Duodenal mucosa (tissue), 2 donors: ENCODE measurements around the gene CDC7.

Experiments
- H3K27ac ChIP-seq: one replicate; pipeline ENCODE4 v1.7.0; 2013; ENCODE audit warnings: low read depth, low read length
- H3K27me3 ChIP-seq, 2 donors: one replicate each; pipeline ENCODE4 v1.7.0; 2013; ENCODE audit warnings: low read length in 2 of 2, control low read depth in 1 of 2; ENCODE audit not compliant: insufficient read depth in 2 of 2, control insufficient read depth in 1 of 2
- H3K36me3 ChIP-seq, 2 donors: one replicate each; pipeline ENCODE4 v1.7.0; 2013; ENCODE audit warnings: low read length in 2 of 2, control low read depth in 1 of 2; ENCODE audit not compliant: insufficient read depth in 2 of 2, control insufficient read depth in 1 of 2
- H3K4me1 ChIP-seq, 2 donors: one replicate each; pipeline ENCODE4 v1.7.0; 2013; ENCODE audit warnings: low read length in 2 of 2, control low read depth in 1 of 2; ENCODE audit not compliant: insufficient read depth in 2 of 2, control insufficient read depth in 1 of 2
- H3K4me3 ChIP-seq, 2 donors: one replicate each; pipeline ENCODE4 v1.7.0; 2013; ENCODE audit warnings: low read length in 2 of 2, low read depth in 1 of 2
- H3K9ac ChIP-seq, 2 donors: one replicate each; pipeline ENCODE4 v1.7.0; 2013; ENCODE audit warnings: low read length in 2 of 2, low read depth in 1 of 2
- H3K9me3 ChIP-seq, 2 donors: one replicate each; pipeline ENCODE4 v1.7.0; 2013; ENCODE audit warnings: low read length in 2 of 2, control low read depth in 1 of 2; ENCODE audit not compliant: control insufficient read depth in 1 of 2

Gene CDC7

GRCh38 chr1:91527781-91528180 lies 27.1 kb downstream of the CDC7 start:
- H3K4me3 ChIP-seq = no peak overlapping the region
- no peak overlapping the region for H3K27ac ChIP-seq
- H3K9ac ChIP-seq = no peak overlapping the region
- H3K4me1 ChIP-seq = peaks cover 0 to 5% of the 10 kb centered on the region in 2 donors
- no peaks in the 10 kb centered on the region for H3K36me3 ChIP-seq
- no peaks in the 10 kb centered on the region for H3K27me3 ChIP-seq
- H3K9me3 ChIP-seq = no peaks in the 10 kb centered on the region

GRCh38 chr1:91529856-91530255 lies 29.2 kb downstream of the CDC7 start:
- H3K9me3 ChIP-seq = no peaks in the 10 kb centered on the region
- H3K4me3 ChIP-seq = no peak overlapping the region
- no peaks in the 10 kb centered on the region for H3K36me3 ChIP-seq
- H3K27me3 ChIP-seq = no peaks in the 10 kb centered on the region
- no peak overlapping the region for H3K27ac ChIP-seq
- no peaks in the 10 kb centered on the region for H3K4me1 ChIP-seq
- H3K9ac ChIP-seq = no peak overlapping the region

- no peak overlapping the region for H3K4me3 ChIP-seq
- H3K27ac ChIP-seq = no peak overlapping the region
- no peaks in the 10 kb centered on the region for H3K9me3 ChIP-seq
- H3K36me3 ChIP-seq = no peaks in the 10 kb centered on the region
- H3K9ac ChIP-seq = no peak overlapping the region
- H3K27me3 ChIP-seq = no peaks in the 10 kb centered on the region
- H3K4me1 ChIP-seq = no peaks in the 10 kb centered on the region
These were observed 32.8 kb downstream of the CDC7 start for GRCh38 chr1:91533361-91534024.

GRCh38 chr1:91535441-91535840 lies 34.8 kb downstream of the CDC7 start:
- Histone ChIP-seq H3K36me3 (no peaks in the 10 kb centered on the region), H3K4me3 (no peak overlapping the region), H3K27ac (no peak overlapping the region), H3K9me3 (no peaks in the 10 kb centered on the region), H3K27me3 (no peaks in the 10 kb centered on the region), H3K4me1 (no peaks in the 10 kb centered on the region), H3K9ac (no peak overlapping the region)

GRCh38 chr1:91537281-91537986 lies 36.8 kb downstream of the CDC7 start:
- Histone ChIP-seq H3K27me3 (no peaks in the 10 kb centered on the region), H3K9ac (no peak overlapping the region), H3K27ac (no peak overlapping the region), H3K4me1 (no peaks in the 10 kb centered on the region), H3K4me3 (no peak overlapping the region), H3K9me3 (no peaks in the 10 kb centered on the region), H3K36me3 (no peaks in the 10 kb centered on the region)

- Histone ChIP-seq H3K9me3 (no peaks in the 10 kb centered on the region), H3K4me1 (no peaks in the 10 kb centered on the region), H3K4me3 (no peak overlapping the region), H3K27me3 (no peaks in the 10 kb centered on the region), H3K27ac (no peak overlapping the region), H3K36me3 (no peaks in the 10 kb centered on the region), H3K9ac (no peak overlapping the region)
These were observed 37.3 kb downstream of the CDC7 start for GRCh38 chr1:91537987-91538304.

- Histone ChIP-seq H3K9ac (no peak overlapping the region), H3K27me3 (no peaks in the 10 kb centered on the region), H3K36me3 (no peaks in the 10 kb centered on the region), H3K9me3 (no peaks in the 10 kb centered on the region), H3K27ac (no peak overlapping the region), H3K4me1 (no peaks in the 10 kb centered on the region), H3K4me3 (no peak overlapping the region)
These were observed 40.3 kb downstream of the CDC7 start for GRCh38 chr1:91540910-91541309.

GRCh38 chr1:91541918-91542533 lies 41.4 kb downstream of the CDC7 start:
- Histone ChIP-seq H3K27ac (no peak overlapping the region), H3K4me1 (no peaks in the 10 kb centered on the region), H3K27me3 (no peaks in the 10 kb centered on the region), H3K4me3 (no peak overlapping the region), H3K36me3 (no peaks in the 10 kb centered on the region), H3K9ac (no peak overlapping the region), H3K9me3 (no peaks in the 10 kb centered on the region)

- no peaks in the 10 kb centered on the region for H3K9me3 ChIP-seq
- H3K9ac ChIP-seq = no peak overlapping the region
- H3K36me3 ChIP-seq = no peaks in the 10 kb centered on the region
- H3K4me1 ChIP-seq = no peaks in the 10 kb centered on the region
- H3K27me3 ChIP-seq = no peaks in the 10 kb centered on the region
- no peak overlapping the region for H3K27ac ChIP-seq
- H3K4me3 ChIP-seq = no peak overlapping the region
These were observed 45.1 kb downstream of the CDC7 start for GRCh38 chr1:91545506-91546300.

- Histone ChIP-seq H3K4me1 (no peaks in the 10 kb centered on the region), H3K4me3 (no peak overlapping the region), H3K36me3 (no peaks in the 10 kb centered on the region), H3K27ac (no peak overlapping the region), H3K9me3 (no peaks in the 10 kb centered on the region), H3K9ac (no peak overlapping the region), H3K27me3 (no peaks in the 10 kb centered on the region)
These were observed 45.6 kb downstream of the CDC7 start for GRCh38 chr1:91546301-91546581.
